NCI-H524 treated with DMSO at 0.1 percent for 48 hours (cell line): ENCODE measurements around the gene UBE2Z.
"Not testable (repeated sequence)": the region's sequence is repeated elsewhere in the genome, so short reads cannot be mapped to it uniquely, and the experiment has no call there.

ENCODE experiments used
- DNase-seq: peaks from one replicate; lab custom pipeline; 2025; lab: John Stamatoyannopoulos, UW

UBE2Z gene

DNA sequence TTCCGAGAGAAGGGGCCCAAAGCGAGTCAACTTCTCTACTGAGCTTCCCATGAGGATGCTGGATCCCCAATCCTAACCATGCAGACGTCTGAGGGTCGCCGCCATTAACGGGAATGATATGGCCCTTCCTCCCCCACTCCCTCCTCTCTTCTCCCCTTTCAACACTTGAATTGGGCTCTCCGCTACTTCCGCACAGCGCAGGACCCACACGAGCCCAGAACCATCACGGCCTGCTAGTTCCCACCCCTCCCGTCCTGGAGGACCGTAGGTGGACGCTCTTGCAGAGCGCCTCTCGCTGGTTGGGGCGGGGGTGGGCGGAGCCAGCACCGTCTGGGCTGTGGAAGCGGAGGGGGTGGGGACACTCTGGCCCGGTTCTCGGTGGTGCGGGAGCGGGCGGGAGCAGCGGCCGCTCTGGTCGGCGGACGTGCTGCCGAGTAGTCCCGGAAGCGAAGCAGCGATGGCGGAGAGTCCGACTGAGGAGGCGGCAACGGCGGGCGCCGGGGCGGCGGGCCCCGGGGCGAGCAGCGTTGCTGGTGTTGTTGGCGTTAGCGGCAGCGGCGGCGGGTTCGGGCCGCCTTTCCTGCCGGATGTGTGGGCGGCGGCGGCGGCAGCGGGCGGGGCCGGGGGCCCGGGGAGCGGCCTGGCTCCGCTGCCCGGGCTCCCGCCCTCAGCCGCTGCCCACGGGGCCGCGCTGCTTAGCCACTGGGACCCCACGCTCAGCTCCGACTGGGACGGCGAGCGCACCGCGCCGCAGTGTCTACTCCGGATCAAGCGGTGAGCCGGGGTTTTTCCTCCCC lies at the start of gene UBE2Z:
Gene UBE2Z, plus strand, starts transcription at position 361 of the 797 bp plus-strand sequence. Its CDS starts 97 bp downstream, at position 458.
- DNase-seq, result peak; percentile 80

DNA sequence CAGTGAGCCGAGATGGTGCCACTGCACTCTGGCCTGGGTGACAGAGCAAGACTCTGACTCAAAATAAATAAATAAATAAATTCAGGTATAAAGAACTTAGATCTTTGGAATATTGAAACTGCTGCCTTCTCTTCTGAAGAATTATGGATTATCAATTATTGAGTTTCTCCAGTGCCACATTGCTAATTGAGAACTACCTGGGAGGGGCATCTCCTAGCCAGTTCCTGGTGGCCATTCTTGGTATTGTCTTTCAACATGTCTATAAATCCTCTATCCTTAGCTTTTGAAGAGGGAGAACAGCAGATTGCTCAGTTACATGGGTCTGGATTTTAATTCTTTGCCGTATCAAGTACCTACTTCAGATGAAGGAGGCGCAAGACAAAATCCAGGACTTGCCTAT lies 48.2 kb upstream of the UBE2Z start:
- DNase-seq, result peak; percentile 76

DNA sequence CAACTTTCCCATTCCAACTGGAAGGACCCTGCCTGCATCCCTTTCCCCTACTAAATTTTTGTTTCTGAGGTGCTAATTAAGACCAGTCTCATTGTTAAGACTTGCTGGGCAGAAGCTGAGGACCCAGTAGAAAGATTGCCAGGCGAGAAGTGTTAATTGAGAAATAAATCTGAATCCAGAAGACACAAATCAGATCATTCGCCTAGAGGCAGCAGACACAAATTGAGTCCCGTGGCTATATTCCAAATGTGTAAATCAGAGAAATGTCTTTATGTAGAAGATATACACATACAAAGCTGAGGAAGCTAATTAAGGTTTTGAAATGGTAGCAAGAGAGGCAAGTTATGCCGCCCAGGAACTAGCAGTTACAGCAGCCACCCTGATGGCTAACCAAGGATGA lies 47.8 kb upstream of the UBE2Z start:
- no peak for DNase-seq

DNA sequence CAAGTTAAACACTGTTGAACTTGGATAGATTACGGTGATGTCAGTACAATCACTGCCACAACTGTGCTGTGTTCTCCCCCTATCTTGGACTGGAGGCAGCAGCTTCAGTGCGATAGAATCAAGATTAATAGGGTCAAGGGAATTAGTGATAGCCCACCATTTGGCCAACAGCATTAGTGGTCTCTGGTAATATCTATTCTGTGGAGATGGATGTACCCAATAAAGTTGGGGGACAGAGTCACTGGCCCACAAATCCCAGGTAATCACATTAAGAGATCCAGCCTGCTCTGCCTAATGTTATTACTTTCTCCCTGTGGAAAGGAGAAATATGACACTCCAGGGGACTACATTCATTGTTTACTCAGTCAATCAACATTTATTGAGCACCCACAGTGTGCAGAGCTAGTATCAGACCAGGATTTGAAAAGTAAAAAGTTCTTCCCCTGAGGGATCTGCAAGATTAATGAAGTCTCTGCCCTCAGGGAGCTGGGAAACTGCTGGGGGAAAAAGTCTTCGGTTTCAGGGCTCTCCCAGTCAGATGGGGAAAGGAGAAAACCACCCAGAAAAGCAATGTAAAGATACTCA lies 39.2 kb upstream of the UBE2Z start:
- DNase-seq, result no peak

DNA sequence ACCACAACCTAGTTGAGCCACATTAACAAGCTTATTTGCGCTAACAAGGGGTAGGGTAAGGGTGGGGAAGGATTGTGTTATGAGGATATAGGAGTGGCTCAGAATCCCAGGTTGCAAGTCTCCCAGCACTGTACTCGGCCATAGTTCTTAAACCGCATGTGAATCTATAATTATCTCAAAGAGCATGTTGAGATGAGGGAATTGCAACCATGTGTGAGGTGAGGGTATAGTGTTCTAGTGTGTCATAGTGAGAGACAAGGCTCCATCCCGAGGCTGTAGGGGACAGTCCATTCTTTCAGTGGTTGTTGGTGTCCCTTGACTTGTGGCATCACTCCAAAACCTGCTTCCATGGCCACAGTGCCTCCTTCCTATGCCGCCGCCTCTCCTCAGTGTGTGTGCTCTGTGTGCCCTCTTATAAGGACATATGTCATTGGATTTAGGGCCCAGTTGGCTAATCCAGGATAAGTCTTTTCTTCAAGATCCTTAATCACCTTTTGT lies 38.3 kb upstream of the UBE2Z start:
- peak; percentile 97 for DNase-seq

DNA sequence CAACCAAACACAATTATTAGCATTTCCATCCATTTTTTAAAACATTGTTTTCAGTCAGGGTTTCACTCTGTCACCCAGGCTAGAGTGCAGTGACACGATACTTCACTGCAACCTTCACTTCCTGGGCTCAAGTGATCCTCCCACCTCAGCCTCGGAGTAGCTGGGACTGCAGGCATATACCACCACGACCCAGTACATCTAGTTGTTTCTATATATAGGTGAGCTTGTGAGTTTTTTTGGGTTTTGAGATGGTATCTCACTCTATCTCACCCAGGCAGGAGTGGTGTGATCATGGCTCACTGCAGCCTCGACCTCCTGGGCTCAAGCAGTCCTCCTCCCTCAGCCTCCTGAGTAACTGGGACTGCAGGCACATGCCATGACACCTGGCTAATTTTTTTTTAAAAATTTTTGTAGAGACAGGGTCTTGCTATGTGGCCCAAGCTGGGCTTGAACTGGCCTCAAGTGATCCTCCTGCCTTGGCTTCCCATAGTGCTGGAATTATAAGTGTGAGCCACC lies 37.1 kb upstream of the UBE2Z start:
- no peak for DNase-seq

DNA sequence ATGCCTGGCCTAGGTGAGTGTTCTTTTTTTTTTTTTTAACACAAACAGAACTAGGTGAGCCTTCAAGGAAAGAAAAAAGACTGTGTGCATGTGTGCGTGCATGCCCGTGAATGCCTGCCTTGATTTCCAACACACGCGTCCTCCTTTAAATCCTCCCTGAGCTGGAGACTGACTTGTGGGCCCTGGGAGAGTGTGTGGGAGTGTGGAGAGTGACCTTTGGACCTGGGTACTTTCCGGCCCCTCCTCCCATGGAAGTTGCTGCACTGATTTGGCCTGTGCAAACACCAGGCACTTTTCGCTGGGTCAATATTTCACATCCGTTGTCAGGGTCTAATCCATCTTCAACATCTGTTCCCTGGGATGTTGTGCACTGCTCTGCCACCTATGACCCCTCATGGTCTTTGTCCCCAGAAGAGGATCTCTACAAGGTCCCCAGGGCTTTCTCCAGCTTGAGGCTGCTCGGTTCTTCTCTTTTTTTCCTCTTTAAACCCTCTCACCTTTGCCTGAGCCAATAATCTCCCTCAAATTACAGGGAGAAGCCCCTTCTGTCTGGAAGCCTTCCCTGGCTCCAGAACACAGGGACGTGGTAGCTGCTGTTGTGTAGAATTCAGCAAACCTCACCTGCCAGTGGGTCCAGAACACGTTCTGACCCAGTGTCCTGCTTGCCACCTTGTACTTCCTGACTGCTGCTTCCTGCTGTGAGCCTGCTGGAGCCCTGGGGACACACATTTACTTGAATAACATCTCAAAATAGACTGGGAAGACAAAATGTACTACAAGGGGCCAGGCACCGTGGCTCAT lies 36.5 kb upstream of the UBE2Z start:
- peak; percentile 69 for DNase-seq

DNA sequence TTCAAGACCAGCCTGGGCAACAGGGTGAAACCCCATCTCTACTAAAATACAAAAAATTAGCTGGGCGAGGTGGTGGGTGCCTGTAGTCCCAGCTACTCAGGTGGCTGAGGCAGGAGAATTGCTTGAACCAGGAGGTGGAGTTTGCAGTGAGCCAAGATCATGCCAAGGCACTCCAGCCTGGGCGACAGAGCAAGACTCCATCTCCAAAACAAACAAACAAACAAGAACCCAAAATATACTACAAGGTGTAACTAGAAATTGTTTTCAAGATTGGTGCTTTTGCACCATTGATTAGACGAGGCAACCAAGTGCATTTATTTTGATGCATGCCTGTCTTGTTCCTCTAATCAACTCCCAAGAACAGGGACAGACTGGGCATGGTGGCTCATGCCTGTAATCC lies 35.8 kb upstream of the UBE2Z start:
- DNase-seq, result not testable (repeated sequence)

DNA sequence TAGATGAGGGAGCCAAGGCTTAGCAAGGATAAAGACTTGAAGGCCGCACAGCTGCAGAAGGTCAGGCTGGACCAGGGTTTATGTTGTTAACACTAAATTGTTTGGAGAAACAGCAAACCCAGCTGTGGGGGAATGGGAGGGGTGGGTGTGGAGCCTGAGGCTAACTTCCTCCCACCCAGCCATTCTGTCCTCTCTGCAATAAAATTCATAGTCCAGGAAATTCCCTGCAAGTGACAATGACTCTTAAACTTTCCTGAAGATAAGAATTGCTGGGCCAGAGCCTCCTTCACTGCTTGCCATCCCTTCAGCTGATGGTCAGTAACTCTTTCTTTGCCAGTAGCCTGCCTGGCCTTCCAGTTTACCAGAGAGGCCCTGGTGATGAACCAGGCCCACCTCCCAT lies 35.0 kb upstream of the UBE2Z start:
- no peak for DNase-seq

DNA sequence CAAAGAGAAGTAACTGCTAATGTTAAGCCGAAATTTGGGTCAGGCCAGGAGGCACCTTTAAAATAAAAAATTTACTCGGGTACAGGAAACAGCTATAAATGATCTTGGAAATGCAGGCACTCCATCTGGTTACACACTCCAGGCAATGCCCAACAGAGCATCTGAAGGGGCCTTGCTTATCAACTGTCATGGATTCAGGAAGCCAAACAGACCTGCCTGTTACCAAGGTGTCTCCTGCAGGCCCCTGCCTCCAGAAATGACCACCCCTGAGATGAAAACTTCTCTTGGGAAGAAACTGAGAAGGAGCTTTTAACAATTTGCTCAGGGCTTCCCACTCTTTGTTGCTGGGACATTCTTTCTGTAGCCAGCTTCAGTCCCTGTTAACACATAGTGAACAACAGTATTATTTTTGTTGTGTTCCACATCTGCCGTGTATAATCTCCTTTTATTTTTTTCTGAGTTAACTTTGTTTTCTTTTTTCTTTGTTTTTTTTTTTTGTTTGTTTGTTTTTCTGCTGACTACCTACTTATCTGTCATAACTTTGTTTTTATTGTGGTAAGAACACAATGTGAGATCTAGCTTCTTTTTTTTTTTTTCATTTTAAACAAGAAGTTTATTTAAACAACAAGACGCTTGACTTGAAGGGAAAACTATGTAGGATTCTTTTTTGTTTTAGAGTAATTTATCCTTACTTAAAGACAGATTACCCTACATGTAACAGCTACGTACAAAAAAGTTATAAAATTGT lies 34.3 kb upstream of the UBE2Z start:
- DNase-seq, result no peak

DNA sequence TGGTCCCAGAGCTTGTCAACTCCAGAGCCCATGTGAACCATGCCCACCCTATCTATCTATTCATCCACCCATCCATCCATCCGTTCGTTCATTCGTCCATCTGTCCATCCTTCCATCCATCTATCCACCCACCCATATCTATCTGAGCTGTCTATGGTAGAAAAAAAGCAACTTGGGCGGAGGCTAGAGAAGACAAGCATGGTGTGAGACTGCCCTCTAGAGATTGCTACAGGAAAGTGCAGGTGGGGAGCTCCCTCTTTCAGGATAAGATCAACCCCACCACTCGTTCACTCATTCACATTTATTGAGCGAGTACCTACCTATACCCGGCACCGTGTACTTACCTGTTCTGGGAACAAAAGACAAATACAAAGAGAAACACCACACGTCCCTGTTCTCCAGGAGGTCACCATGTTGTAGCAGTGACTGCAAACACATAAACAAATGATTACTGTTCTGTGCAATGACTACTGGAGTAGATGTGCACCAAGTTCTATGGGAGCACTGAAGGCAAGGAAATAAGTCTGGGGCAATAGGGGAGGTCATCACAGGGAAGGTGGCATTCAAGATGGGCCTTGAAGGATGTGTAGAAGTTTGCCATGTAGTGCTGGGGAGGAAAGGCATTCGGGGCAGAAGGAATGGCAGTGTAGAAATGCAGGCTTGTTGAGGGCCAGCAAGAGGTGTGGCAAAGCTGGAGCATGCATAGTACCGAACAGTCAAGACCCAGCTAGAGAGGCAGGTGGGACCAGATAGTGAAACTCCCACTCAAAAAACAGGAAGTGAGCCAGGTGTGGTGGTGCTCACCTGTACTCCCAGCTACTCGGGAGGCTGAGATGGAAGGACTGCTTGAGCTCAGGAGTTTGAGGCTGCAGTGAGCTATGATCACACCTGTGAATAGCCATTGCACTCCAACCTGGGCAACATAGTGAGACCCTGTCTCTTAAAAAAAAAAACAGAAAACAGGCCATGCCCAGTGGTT lies 29.0 kb upstream of the UBE2Z start:
- DNase-seq, result peak; percentile 24

DNA sequence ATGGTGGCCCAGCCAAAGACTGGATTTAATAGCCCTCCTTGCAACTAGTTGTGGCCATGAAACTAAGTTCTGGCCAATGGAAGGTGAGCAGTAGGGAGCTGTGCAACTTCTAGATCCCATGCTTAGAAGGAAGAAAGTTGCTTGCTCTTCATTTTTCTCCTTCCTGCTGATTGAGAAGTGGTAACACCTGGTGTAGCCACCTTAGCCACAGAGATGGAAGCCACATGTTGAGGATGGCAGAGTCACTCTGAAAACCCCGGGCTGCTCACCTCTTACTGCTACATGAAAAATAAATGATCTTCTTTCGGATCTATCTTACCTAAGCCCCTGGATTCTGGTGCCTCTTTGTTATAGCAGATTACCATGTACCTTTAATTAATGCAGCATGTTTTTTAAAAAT lies 25.9 kb upstream of the UBE2Z start:
- no peak for DNase-seq

DNA sequence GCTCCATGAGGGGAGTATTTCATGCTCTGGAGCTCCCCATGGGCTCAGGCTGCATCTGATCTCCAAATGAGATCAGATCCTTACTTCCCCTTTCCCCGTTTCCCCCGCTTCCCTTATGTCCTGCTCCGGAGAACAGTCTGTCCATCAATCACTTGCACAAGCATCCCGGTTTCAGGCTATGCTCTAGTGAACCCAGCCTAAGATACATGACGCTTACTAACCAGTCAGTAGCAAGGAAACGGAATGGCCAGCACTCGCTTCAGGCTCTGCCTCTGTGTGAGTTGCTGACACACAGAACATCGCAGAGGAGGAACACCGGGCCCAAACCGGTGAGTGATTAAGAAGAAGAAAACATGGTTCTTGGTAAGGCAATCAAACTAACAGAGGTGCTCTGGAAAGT lies 25.0 kb upstream of the UBE2Z start:
- no peak for DNase-seq

DNA sequence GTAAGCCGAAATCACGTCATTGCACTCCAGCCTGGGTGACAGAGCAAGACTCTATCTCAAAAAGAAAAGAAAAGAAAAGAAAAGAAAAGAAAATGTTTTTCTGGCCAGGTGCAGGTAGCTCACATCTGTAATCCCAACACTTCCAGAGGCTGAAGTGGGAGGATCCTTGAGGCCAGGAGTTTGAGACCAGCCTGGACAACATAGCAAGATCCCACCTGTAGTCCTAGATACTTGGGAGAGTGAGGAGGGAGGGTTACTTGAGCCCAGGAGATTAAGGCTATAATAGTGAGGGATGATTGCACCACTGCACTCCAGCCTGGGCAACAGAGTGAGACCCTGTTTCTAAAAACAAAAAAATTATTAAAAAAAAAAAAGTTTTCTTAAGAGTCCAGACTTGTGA lies 18.1 kb upstream of the UBE2Z start:
- no peak for DNase-seq

DNA sequence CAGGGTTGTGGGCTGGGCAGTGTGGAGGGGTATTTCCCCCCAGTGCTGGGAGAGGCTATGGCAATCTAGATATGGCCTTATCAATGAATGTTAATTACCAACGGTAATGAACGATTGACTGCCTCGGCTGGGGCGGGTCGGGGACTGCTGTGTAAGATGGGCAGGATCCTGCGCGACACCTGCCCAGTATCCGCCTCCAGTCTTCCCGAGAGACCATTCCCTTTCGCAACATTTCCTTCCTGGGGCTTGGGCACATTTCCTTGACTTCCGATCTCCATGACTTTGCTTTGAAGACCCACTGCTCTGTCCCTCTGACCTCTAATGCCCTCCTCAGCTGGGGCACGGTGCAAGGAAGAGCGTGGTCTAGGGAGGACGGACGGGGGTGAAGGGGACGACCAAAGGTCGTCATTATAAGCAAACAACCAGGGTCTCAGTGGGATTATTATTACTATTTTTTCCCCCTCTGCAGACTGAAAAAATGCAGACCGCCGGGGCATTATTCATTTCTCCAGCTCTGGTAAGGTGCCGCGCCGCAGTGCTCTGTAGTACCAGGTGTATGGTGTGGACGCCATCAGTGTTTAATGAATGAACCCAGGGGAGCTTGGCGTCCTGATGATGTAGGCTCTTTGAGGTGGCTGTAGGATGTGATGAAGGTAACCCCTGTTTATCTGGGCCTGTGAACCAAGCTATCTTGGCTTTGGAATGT lies 15.1 kb upstream of the UBE2Z start:
- DNase-seq, result no peak

DNA sequence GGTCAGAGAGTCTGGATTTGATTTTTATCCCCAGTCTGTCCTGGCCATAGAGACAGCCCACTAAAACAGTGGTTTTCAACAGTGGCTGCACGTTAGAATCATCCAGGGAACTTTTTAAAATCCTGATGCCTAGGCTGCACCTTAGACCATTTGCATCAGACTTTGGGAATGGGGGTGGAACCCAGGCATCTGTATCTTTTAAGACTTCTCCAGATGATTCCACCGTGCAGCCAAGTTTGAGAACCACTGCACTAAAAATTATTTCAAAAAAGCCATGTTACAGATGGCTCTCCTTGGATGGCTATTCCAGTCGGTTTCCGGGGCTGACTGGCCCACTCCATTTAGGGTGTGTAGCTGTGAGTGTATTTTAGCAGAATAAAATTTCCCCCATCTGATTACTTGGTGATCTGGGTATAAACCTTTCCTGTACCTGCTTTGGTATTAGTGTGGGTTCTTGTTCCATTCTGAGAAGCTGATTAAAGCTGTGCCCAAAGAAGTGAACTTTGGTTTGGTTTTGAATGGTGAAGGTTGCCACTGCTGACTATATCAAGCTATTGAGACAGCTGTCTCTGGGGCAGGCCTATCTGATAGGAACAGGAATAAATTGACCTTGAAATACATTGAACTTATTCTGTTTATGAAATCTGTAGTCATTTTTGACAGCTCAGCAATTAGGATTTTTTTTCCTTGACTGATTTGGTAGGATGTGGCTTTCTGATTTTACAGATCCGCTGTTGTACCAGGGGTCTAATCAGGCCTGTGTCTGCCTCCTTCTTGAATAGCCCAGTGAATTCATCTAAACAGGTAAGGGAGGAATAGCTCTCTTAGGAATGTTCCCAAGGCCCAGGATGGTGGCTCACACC lies 14.3 kb upstream of the UBE2Z start:
- DNase-seq, result no peak

DNA sequence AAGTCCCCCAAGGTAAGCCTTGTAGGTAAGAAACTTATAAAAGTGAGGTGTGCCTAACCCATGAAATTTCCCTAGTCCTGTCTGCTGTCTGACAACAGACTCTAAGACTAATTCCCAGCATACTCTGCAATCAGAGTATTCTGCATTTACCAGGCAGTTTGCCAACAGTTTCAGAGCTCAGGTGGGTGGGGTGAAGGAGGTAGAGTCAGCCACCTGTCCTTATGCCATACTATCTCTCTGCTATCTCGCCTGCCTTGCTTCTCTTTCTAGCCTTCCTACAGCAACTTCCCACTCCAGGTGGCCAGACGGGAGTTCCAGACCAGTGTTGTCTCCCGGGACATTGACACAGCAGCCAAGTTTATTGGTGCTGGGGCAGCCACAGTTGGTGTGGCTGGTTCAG lies 13.3 kb upstream of the UBE2Z start:
- no peak for DNase-seq

DNA sequence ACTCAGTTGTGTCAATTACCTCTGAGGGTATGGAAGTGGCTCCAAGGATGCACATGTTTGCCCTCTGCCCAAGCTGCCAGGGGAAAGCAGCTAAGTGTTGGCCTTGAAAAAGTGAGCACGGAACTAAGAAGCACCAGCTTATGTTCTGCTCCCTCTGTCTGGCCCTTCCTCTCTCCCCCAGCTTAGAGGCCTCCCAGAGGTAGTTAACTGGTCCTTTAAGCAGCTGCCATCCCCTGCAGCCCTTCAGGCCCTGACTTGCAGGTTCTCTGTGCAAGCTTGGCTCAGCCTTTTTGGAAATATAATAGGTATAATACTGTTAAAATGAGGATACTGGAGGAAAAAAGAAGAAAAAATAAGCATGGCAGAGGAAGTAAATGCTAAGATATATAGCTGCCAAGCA lies 7.0 kb upstream of the UBE2Z start:
- no peak for DNase-seq

DNA sequence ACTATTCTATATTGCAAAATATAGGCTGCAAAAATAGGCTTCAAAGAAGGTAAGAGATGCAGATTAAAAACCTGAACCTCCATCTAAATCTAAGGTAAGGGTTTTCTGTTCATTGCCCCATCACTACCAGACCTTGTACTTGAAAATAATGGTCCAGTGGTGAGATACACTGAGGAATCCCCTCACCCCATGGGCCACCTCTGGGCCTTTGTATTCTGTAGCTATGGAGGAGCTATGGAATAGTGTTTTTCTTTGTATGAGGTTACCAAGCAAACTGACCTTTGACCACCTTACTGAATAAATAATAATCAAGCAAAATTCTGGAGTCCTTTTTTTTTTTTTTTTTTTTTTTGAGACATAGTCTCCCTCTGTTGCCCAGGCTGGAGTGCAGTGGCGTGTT lies 4.8 kb upstream of the UBE2Z start:
- DNase-seq, result no peak
